Liver (tissue), 9 donors: ENCODE measurements around the gene GPR31. TPM values are rescaled to one million over a fixed set of nuclear protein-coding genes. Genes with fewer than 3 reads are reported as not detected.

Experiments used
- DNase-seq: peaks from one replicate; pipeline ENCODE4 v3.0.0-alpha.2; 2017; ENCODE audit warnings: low spot score
- H3K27ac ChIP-seq, 2 donors: one replicate each; pipeline ENCODE4 v1.7.0; 2013; ENCODE audit warnings: inconsistent platforms in 2 of 2, low read length in 2 of 2, control low read depth in 1 of 2, low read depth in 1 of 2, mild to moderate bottlenecking in 1 of 2
- H3K27me3 ChIP-seq, 4 donors: one replicate each; pipeline versions ENCODE4 v1.6.1 to v1.7.0; 2013; ENCODE audit warnings: low read length in 3 of 4, inconsistent platforms in 1 of 4, mild to moderate bottlenecking in 1 of 4, moderate library complexity in 1 of 4; ENCODE audit not compliant: control insufficient read depth in 4 of 4, insufficient read depth in 4 of 4
- H3K36me3 ChIP-seq, 4 donors: one replicate each; pipeline versions ENCODE4 v1.6.1 to v1.7.0; 2013; ENCODE audit warnings: low read length in 3 of 4, mild to moderate bottlenecking in 3 of 4, low read depth in 1 of 4, moderate library complexity in 1 of 4; ENCODE audit not compliant: control insufficient read depth in 4 of 4, insufficient read depth in 3 of 4
- H3K4me1 ChIP-seq, 4 donors: one replicate each; pipeline versions ENCODE4 v1.6.1 to v1.7.0; 2013; ENCODE audit warnings: low read length in 3 of 4, mild to moderate bottlenecking in 3 of 4, moderate library complexity in 1 of 4; ENCODE audit not compliant: control insufficient read depth in 4 of 4, insufficient read depth in 4 of 4
- H3K4me3 ChIP-seq, 3 donors: one replicate each; pipeline versions ENCODE4 v1.6.1 to v1.7.0; 2013; ENCODE audit warnings: low read length in 3 of 3, control low read depth in 1 of 3, low read depth in 1 of 3, mild to moderate bottlenecking in 1 of 3
- H3K9ac ChIP-seq, 2 donors: one replicate each; pipeline ENCODE4 v1.7.0; 2013; ENCODE audit warnings: low read length in 2 of 2, mild to moderate bottlenecking in 2 of 2, moderate library complexity in 2 of 2, control low read depth in 1 of 2, low read depth in 1 of 2
- H3K9me3 ChIP-seq, 4 donors: one replicate each; pipeline versions ENCODE4 v1.6.1 to v1.7.0; 2013; ENCODE audit warnings: low read length in 3 of 4; ENCODE audit not compliant: control insufficient read depth in 4 of 4
- ATF3 ChIP-seq: IDR thresholded peaks from 2 replicates; pipeline ENCODE4 v1.6.1; 2016; ENCODE audit warnings: antibody characterized with exemption
- CTCF ChIP-seq: fragments of 150-350 bp; IDR thresholded peaks from 2 replicates; pipeline ENCODE4 v1.5.1; 2017; ENCODE audit warnings: improper control_type of control experiment, low read depth, low read length; ENCODE audit not compliant: missing input control
- EGR1 ChIP-seq, 2 donors: IDR thresholded peaks; 2 replicates each; pipeline ENCODE4 v1.6.1; 2016 to 2018; ENCODE audit warnings: antibody characterized with exemption in 2 of 2, low read depth in 2 of 2
- FOXA1 ChIP-seq: IDR thresholded peaks from 2 replicates; pipeline ENCODE4 v1.6.1; 2016; ENCODE audit warnings: antibody characterized with exemption
- FOXA2 ChIP-seq: IDR thresholded peaks from 2 replicates; pipeline ENCODE4 v1.6.1; 2016; ENCODE audit warnings: antibody characterized with exemption
- GABPA ChIP-seq, 2 donors: IDR thresholded peaks in 1 of 2; conservative IDR thresholded peaks in 1 of 2; 2 replicates each; pipeline ENCODE4 v1.6.1; 2016; ENCODE audit warnings: antibody characterized with exemption in 2 of 2, mild to moderate bottlenecking in 1 of 2, moderate library complexity in 1 of 2
- HNF4A ChIP-seq, 2 donors: conservative IDR thresholded peaks; 2 replicates each; pipeline ENCODE4 v1.6.1; 2016; ENCODE audit warnings: antibody characterized with exemption in 2 of 2, mild to moderate bottlenecking in 2 of 2
- HNF4G ChIP-seq: IDR thresholded peaks from 2 replicates; pipeline ENCODE4 v1.6.1; 2016; ENCODE audit warnings: antibody characterized with exemption
- JUND ChIP-seq, 2 donors: IDR thresholded peaks; 2 replicates each; pipeline ENCODE4 v1.6.1; 2016; ENCODE audit warnings: antibody characterized with exemption in 2 of 2
- NR2F2 ChIP-seq: IDR thresholded peaks from 2 replicates; pipeline ENCODE4 v1.6.1; 2016; ENCODE audit warnings: antibody characterized with exemption
- RAD21 ChIP-seq, 2 donors: IDR thresholded peaks; 2 replicates each; pipeline ENCODE4 v1.6.1; 2016; ENCODE audit warnings: antibody characterized with exemption in 2 of 2, mild to moderate bottlenecking in 2 of 2
- REST ChIP-seq: IDR thresholded peaks from 2 replicates; pipeline ENCODE4 v1.6.1; 2016; ENCODE audit warnings: antibody characterized with exemption, mild to moderate bottlenecking
- RXRA ChIP-seq, 2 donors: IDR thresholded peaks; 2 replicates each; pipeline ENCODE4 v1.6.1; 2017 to 2018; ENCODE audit warnings: antibody characterized with exemption in 2 of 2, mild to moderate bottlenecking in 1 of 2
- SP1 ChIP-seq: IDR thresholded peaks from 2 replicates; pipeline ENCODE4 v1.6.1; 2018; ENCODE audit warnings: antibody characterized with exemption, mild to moderate bottlenecking
- YY1 ChIP-seq: IDR thresholded peaks from 2 replicates; pipeline ENCODE4 v1.6.1; 2016; ENCODE audit warnings: antibody characterized with exemption, mild to moderate bottlenecking
- ZBTB33 ChIP-seq: IDR thresholded peaks from 2 replicates; pipeline ENCODE4 v1.6.1; 2016; ENCODE audit warnings: antibody characterized with exemption
- WGBS: extraction: QIAGEN DNeasy Blood & Tissue Kit; methylation state at CpG from one replicate; pipeline ENCODE4 v1.1.7; 2013; 5-methylcytosine and 5-hydroxymethylcytosine counted together
- polyA plus RNA-seq, 2 donors: library from polyadenylated mRNA; stranded (reverse) in 1 of 2; unstranded in 1 of 2; fragments of 200-250 nt in 1 of 2; fragments of >200 nt in 1 of 2; fragmentation: Nextera tagmentation in 1 of 2; extraction: Ambion mirVana in 1 of 2; gene quantifications; one replicate each; pipeline versions ENCODE4 v1.2.1 to v1.2.3, GENCODE V29; 2013 to 2015
- total RNA-seq, 2 donors: library from RNA; depleted of rRNA; stranded (reverse); fragments of >200 nt; gene quantifications; one replicate each; pipeline ENCODE4 v1.2.3, GENCODE V29; 2014
- donor health status: healthy.
- donor health status: healthy.
- donor health status: healthy.
- donor health status: healthy.
- donor health status: healthy.

Gene GPR31
- total and polyA plus RNA-seq, 4 donors = not detected

GRCh38 chr6:167161851-167162467 is 4.2 kb upstream of the GPR31 start (continued):
- TF ChIP-seq CTCF = no peak

- no peak for DNase-seq
- 91% methylated on average over 19 of the region's 19 CpGs for WGBS
These were observed 366 bp downstream of the GPR31 start for GRCh38 chr6:167157414-167157813.

More at GRCh38 chr6:167157414-167157813, 366 bp downstream of the GPR31 start:
- no peak overlapping the region for H3K27ac ChIP-seq
- no peaks in the 10 kb centered on the region for H3K36me3 ChIP-seq
- no peaks in the 10 kb centered on the region for H3K4me1 ChIP-seq
- no peaks in the 10 kb centered on the region for H3K27me3 ChIP-seq
- no peak overlapping the region for H3K9ac ChIP-seq
- no peaks in the 10 kb centered on the region for H3K9me3 ChIP-seq
- no peak for TF ChIP-seq RXRA (IDR thresholded peaks at IDR 0.05)
- no peak for TF ChIP-seq JUND (IDR thresholded peaks at IDR 0.05)
- TF ChIP-seq RAD21 (IDR thresholded peaks at IDR 0.05) = no peak
- TF ChIP-seq HNF4G = no peak
- TF ChIP-seq CTCF = no peak
- no peak for TF ChIP-seq ZBTB33
- no peak for TF ChIP-seq REST
- TF ChIP-seq HNF4A (conservative IDR thresholded peaks at IDR 0.05) = no peak
- TF ChIP-seq SP1 = no peak
- no peak for TF ChIP-seq GABPA (IDR thresholded peaks at IDR 0.05 in 1 of 2, conservative IDR thresholded peaks at IDR 0.05 in 1 of 2)
- no peak for TF ChIP-seq FOXA2
- no peak for TF ChIP-seq FOXA1
- no peak for TF ChIP-seq ATF3
- TF ChIP-seq NR2F2 = no peak
- no peak for TF ChIP-seq YY1
- TF ChIP-seq EGR1 (IDR thresholded peaks at IDR 0.05; ENCODE audit: low read depth in 2 of 2) = no peak
- H3K4me3 ChIP-seq = no peak overlapping the region
